ENCODE results near the gene ARL6IP1.
"Not testable (repeated sequence)": the region's sequence is repeated elsewhere in the genome, so short reads cannot be mapped to it uniquely, and the experiment has no call there.

ARL6IP1 gene

DNA sequence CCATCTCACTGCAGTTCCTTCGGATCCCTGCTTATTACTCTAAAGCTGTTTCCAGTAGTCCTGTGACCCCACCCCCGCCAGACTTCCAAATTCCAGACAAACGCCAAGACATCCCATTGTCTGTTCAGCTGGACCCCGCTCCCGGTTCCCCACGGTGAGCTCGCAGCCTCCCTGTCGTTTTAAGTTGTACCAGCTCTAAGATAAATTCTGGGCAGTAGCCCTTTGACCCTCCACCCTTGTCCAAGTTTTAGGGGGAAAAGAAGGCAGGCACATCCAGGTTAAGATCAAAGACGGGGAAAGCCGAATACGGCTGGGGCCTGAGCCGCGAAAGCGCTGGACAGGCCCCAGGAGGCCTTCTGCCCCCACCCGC is 589 bp downstream of the ARL6IP1 start:
- peak overlapping the region; percentile 96 for H3K4me3 ChIP-seq (ENCODE audit: low read depth, low read length)
- DNase-seq (ENCODE audit: low read depth), result no peak

DNA sequence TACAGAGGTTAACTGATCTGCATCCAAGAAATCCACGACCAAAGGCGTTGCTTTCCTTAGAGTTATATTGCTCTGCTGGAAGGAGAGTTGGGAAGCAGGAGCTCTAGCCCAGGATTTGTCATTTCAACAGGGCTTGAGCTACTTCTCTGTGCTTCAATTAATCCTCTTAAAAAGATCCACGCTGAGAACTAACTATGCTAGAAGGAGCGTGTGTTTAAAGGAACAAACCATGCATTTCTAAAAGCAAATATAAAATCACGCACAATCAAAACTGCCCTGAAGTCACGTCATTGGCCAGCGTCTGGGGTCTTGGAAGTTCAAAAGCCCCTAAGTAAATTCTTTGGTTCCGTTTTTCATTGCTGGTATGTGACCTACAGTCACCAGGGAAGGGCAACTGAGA is 1.1 kb downstream of the ARL6IP1 start:
- H3K4me3 ChIP-seq (ENCODE audit: low read depth, low read length), result peak overlapping the region; percentile 96
- DNase-seq (ENCODE audit: low read depth), result no peak

DNA sequence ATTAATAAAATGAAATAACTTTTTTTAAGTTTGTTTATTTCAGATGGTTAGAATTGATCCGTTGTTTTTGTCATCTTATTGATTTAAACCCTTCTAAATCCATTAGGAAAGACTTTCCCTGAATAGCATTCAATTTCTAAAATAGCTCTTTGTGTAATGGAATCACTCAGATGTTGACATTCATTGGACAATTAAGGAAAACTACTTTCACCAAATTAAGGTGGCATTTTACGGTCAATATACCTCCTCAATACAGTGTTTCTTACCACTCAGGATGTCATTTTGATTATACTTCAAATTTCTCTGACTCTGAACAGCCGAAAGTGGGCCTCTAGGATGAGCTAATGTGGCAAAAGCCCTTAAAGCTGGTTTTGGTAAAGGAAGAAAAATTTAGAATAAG is 1.8 kb downstream of the ARL6IP1 start:
- DNase-seq (ENCODE audit: low read depth), result no peak
- peak overlapping the region; percentile 96 for H3K4me3 ChIP-seq (ENCODE audit: low read depth, low read length)

DNA sequence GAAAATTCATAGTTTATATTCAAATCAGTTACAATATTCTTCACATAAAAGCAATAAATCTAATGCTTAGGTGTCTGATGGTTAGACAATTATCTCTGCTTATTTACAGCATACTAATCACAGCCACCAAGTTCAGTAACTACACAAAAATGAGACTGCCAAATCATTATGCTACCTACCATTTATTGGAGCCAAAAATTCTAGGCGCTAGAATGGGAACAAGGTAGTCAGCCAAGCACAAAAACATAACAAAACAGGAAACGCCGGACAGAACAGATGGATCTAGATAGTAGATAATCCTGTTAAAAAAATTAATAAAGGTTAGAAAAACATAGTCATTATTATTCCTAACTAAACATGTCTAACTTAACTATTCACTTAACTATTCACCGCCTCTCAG is 3.6 kb downstream of the ARL6IP1 start:
- no peak overlapping the region for H3K4me3 ChIP-seq (ENCODE audit: low read depth, low read length)
- DNase-seq (ENCODE audit: low read depth), result no peak

DNA sequence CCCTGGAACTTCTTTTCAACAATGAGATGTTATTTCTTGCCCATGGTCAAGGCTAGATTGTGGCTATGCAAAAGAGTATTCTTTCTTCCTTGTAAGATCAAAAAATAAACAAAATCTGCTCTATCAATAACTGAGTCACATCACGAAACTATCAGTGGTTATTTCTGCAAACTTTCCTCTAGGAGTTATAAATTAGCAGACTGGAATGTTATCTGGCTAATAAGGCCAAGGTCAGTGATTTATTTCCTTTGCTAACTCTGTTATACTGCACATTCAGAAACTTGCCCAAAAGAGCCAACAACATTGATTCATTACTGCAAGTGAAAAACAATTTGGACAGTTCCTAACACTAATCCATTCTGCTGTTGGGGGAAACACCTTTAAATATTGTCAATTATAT is 5.0 kb downstream of the ARL6IP1 start:
- DNase-seq (ENCODE audit: low read depth), result no peak
- H3K4me3 ChIP-seq (ENCODE audit: low read depth, low read length), result no peak overlapping the region

DNA sequence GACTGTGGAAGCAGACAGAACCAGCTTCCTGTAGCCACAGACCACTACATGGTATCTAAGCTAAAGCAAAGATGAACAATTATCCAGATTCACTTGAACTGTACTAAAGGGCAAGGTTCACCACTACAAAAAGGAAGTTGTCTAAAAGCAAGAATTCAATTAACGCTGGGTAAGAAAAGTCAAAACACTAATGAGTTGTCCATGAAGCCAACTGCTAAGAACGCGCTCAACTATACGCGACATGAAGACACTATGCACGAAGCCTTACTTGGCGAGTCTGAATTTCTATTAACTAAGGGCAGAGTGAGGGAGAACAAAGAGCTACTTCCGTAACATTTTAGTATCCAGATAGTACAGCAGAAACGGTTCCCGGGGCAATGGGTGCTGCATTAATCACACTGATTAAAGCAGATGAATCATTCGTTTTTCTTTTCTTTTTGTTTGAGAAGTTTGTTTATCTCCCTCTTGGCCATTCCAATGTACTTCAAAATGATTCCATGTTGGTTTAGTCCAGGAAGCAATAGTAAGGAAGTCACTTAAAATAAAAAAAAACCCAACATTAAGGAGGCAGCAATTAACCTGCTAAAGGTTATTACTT is 8.4 kb downstream of the ARL6IP1 start:
- no peak overlapping the region for H3K4me3 ChIP-seq (ENCODE audit: low read depth, low read length)
- DNase-seq (ENCODE audit: low read depth), result no peak

DNA sequence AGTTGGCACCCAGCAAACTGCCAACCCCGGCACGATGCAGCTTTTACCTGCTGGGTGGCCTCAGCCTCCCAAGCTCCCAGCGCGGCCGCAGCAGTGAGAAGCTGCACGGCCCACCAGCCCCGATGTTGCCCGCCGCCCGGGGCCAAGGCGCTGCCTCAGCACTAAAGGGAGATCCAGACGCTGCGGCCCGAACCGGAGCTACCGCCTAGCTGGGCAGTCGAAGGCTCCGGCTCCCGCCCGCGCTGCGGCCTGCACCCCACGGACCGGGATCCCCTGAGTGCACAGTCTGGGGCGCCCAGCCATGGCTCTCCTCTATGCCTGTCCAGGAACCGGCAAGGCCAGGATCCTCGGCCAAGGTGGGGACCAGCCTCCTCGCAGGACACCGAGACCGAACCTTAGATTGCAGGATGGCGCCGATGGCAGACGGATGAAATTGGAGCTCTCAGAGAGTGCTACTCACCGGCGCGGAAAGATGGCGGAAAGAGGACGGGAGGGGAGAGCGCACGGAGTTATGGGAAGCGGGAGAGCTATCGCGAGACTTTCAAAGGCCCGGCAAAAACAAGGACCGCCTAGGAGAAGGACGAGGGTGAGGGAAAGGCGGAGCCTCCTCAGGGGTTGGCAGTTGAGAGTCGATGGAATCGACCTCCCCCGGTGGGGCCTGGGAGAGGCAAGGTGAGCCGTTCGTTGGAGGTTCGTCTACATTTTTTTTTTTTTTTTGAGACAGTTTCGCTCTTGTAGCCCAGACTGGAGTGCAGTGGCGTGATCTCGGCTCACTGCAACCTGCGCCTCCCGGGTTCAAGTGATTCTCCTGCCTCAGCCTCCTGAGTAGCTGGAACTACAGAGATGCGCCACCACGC is 11.3 kb downstream of the ARL6IP1 start, which contains the start of gene RPS15A:
RPS15A (minus strand) TSS at position 485 of the 857 bp plus-strand sequence. CDS start 1,221 bp downstream, outside the sequence.
- peak; percentile 92 for DNase-seq (ENCODE audit: low read depth)
- H3K4me3 ChIP-seq (ENCODE audit: low read depth, low read length), result peak within 1 kb of the TSS; percentile 92

DNA sequence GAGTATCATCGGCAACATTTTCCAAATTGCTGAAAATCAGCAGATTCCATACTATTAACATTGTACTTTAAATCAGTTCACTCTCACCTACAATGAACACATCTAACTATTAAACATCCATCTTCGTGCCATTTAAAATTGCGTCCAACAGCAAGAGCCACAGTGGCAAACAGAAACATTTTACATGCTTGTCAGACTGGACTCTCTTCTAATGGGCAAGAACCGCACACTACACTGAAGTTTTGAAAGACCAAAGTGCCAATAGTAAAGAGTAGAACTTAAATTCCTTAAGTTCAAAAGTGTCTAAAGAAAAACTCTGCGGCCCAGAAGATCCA is 11.9 kb downstream of the ARL6IP1 start:
- H3K4me3 ChIP-seq (ENCODE audit: low read depth, low read length), result peak overlapping the region; percentile 92
- no peak for DNase-seq (ENCODE audit: low read depth)

DNA sequence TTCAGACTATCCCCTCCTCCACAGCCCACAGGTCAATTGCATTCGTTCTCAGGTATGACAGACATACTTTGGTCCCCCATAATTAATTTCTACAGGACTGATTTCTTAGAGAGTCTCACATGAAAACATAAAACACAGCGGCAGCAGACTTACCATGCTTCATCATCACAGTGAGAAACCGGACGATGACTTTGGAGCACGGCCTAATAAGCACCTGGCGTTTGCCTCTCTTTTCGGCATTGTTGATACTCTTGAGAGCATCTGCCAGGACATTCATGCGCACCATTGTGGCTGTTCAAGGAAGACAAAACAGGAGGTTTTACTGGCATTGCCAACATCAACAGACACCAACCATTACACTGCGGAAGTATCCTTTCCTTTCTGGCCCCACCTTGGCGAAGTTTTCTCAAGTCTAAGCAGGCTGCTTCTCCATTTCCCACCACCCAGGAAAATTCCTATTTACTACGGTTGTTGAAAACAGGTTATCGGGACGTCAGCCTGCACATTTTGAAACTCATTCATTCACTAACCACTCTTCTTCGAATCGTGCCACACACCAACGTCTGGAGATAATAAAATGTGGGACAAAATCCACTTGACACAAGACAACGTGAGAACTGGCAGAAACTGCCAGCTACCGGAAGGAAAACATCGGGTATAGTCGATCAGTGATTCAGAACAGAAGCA is 12.4 kb downstream of the ARL6IP1 start:
- DNase-seq (ENCODE audit: low read depth), result no peak
- peak overlapping the region; percentile 92 for H3K4me3 ChIP-seq (ENCODE audit: low read depth, low read length)

DNA sequence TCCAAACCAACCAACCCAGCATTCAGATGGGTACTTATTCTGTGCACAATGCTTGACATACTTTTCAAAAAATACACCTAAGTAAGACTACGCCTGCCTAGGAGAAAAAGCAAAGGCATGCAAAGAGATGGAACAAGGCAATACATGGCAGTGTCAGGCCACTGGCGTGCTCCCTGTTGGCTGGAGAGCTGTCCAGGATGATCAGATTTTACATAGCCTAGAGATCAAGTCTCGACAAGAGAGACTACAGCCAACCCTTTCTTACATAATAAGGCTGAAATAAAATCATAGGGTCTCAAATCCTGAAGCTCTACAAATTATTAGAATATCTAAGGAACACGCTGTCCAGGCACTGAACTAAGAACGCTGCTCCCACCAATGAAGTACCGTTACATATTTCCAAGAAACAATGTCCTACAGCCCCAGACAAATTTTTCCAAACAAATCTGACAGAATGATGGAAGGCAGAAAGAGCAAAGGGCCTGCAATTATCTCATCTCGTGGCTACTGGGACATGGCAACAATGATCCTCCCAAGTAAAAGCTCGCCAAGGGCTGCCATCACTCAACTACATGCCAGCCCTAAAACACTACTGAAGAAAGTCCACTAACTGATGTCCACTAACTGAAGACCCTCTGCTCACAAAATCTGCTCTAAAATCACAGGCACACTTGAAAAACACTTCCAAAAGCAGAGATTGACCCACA is 16.3 kb downstream of the ARL6IP1 start:
- no peak overlapping the region for H3K4me3 ChIP-seq (ENCODE audit: low read depth, low read length)
- DNase-seq (ENCODE audit: low read depth), result no peak

DNA sequence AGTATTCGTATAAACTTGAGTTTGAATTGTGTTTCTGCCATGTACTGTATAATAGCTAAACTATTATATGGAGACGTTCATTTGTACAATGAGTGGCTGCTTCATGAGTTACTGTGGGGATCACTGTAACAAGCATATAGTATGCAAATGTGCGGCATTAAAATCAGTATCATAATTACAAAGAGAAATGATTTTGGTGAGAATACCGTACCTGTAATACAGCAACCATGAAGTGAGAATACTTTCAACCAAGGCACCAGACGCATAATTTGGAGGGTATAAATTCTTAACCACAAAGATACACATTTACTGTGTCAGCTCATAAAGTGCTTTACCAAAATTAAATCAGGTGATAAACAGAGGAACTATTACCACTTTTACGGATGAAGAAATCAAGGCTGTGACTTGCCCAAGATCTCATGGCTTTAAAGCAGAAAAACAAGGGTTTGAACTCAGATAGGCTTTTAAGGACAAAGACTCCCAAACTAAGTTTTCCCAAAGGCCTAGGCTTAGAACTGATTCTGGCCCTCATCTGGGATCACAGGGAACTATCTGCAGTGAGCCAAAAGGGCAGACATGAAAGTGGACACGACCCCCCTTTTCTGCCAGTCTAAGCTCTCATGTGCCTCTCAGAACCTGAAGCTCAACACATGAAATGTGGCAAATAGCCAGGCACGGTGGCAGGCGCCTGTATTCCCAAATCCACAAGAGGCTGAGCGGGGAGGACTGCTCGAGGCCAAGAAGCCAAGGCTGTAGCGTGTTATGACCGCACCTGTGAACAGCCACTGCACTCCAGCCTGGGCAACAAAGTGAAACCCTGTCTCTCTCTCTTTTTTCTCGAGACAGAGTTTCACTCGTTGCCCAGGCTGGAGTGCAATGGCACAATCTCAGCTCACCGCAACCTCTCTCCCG is 17.7 kb downstream of the ARL6IP1 start:
- no peak overlapping the region for H3K4me3 ChIP-seq (ENCODE audit: low read depth, low read length)
- no peak for DNase-seq (ENCODE audit: low read depth)

DNA sequence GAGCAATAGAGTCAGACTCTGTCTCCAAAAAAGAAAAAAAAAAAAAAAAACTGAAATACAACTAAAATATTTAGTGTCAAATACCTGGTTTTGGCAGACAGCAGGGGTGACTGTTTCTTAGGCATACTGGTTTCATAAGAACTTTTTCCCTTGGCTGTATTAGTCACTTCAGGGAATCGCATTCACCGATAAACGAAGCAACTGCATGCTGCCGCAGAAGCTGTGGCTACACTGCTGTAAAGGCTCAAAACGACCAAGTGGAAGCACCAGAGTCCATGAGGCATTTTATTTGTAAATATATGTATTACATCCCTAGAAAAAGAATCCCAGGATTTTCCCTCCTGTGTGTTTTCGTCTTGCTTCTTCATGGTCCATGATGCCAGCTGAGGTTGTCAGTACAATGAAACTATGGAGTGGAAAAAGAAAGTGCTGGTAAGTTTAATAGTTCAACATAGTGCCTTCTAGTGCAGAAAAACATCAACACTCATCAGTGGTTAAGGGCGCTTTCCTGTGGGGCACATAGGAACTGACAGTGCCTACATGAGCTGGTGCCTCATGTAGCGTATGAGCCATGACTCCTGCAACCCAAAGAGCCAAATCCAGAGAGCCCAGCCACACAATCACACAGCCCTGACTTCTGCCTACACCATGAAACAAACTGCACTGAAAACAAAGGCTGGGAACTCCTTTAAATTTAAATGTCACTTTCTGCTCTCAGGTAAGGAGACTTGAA is 18.5 kb downstream of the ARL6IP1 start:
- no peak for DNase-seq (ENCODE audit: low read depth)
- H3K4me3 ChIP-seq (ENCODE audit: low read depth, low read length), result no peak overlapping the region

DNA sequence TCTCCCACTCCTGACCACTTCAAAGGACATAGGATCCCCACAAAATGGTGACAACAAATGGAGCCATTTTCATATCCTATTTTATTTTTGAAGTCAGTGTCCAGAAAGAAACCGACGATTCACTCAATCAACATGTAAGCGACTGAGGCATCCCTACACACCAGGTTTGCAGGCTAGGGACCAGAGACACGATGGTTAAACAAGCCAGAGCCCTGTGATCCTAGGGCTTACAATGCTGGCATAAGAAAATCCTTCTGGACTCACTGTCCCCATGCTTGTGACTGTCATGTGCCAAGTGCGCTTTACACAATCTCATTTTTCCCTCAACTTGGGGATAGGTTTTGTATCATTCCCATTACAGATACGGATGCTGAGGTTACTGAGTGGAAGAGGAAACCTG is 20.1 kb downstream of the ARL6IP1 start:
- not testable (repeated sequence) for H3K4me3 ChIP-seq (ENCODE audit: low read depth, low read length); DNase-seq (ENCODE audit: low read depth)

DNA sequence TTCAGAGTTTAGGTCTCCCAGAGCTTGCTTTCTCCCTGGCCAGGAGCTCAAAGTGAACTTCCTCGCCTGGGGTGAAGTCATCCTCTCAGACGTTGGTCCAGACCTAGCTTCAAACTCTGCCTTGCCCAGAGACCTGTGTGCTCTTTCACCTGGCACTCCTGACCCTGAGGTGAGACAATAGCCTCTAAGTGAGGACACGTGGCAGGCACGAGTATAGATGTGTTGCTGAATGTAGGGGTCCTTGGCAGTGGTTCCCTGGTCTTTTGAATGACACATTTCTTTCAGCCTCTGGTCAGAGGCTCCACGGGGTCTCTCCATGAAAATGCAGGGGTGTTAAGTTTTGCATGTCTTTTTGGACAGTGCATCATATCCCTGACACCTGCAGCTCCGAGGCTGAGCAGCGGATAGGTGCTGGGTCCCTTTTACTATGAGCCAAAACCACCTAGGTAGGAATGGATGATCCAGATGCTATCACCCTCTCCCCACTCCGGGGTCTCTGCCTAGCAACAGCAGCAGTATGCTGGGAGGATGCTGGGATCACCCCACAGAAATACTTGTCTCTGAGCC is 20.8 kb downstream of the ARL6IP1 start:
- not testable (repeated sequence) for H3K4me3 ChIP-seq (ENCODE audit: low read depth, low read length); DNase-seq (ENCODE audit: low read depth)

DNA sequence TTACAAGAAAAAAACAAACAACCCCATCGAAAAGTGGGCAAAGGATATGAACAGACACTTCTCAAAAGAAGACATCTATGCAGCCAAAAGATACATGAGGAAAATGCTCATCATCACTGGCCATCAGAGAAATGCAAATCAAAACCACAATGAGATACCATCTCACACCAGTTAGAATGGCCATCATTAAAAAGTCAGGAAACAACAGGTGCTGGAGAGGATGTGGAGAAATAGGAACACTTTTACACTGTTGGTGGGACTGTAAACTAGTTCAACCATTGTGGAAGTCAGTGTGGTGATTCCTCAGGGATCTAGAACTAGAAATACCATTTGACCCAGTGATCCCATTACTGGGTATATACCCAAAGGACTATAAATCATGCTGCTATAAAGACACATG is 23.7 kb downstream of the ARL6IP1 start:
- DNase-seq (ENCODE audit: low read depth), result not testable (repeated sequence)

DNA sequence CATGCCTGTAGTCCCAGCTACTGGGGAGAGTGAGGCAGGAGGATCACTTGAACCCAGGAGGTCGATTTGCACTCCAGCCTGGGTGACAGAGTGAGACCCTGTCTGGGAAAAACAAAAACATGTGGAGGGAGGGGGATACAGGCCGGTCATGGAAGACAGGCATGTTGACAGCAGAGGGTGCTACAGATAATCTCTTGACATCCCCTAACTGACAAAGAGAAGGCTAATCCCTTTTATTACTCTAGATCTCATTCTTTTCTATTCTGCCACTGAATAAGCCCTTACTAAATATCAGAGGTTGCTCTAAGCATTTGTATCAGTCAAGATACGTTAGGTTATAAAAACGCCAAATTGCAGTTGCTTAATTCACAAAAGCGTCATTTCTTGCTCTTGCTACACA is 25.0 kb downstream of the ARL6IP1 start:
- DNase-seq (ENCODE audit: low read depth), result not testable (repeated sequence)

More for the DNA sequence above, 23.7 kb downstream of the ARL6IP1 start:
- H3K4me3 ChIP-seq (ENCODE audit: low read depth, low read length), result not testable (repeated sequence)

DNA sequence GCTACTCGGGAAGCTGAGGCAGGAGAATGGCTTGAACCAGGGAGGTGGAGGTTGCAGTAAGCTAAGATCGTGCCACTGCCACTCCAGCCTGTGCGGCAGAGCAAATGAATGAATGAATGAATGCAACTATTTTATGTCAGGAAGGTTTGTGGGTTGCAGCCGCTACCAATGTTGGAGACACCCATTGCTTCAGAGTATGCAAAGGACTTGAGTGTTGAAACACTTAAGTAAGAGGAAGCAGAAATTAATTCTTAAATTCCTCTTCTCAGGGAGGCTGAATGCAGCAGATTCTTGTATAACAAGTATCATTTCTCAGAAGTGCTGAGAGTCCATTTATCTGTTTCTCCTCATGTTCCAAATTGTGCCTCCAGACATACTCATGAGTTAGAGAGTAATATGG is 26.7 kb downstream of the ARL6IP1 start:
- not testable (repeated sequence) for DNase-seq (ENCODE audit: low read depth); H3K4me3 ChIP-seq (ENCODE audit: low read depth, low read length)

More for the DNA sequence above, 25.0 kb downstream of the ARL6IP1 start:
- H3K4me3 ChIP-seq (ENCODE audit: low read depth, low read length), result not testable (repeated sequence)

DNA sequence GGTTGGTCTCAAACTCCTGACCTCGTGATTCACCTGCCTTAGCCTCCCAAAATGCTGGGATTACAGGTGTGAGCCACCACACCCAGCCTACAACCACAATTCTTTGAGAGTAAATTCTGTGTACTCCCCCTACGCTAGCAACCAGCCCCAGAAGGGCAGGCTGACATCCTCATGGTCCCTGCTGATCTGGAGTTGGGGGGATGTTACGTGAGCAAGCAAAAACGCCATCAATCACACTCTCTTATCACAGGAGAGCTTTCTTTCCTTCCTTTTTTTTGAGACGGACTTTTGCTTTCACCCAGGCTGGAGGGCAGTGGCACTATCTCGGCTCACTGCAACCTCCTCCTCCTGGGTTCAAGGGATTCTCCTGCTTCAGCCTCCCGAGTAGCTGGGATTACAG is 29.2 kb downstream of the ARL6IP1 start:
- H3K4me3 ChIP-seq (ENCODE audit: low read depth, low read length); DNase-seq (ENCODE audit: low read depth): not testable (repeated sequence)
